ENCODE results near the gene MRC2. TPM values are rescaled to one million over a fixed set of nuclear protein-coding genes. Genes with fewer than 3 reads are reported as not detected.
A peak's percentile ranks its signal among the peaks of the same experiment; 100 is the strongest.

Gene MRC2
- total and polyA plus RNA-seq, 9 of the 15 experiments (the other 6 are each of a cell fraction or from before 2014, with no cell fraction given), result 0.28 to 11.5 (median 6.6) TPM

GRCh38 chr17:62681939-62682381, 54.5 kb downstream of the MRC2 start (continued):
- TF ChIP-seq, protein P1, sequence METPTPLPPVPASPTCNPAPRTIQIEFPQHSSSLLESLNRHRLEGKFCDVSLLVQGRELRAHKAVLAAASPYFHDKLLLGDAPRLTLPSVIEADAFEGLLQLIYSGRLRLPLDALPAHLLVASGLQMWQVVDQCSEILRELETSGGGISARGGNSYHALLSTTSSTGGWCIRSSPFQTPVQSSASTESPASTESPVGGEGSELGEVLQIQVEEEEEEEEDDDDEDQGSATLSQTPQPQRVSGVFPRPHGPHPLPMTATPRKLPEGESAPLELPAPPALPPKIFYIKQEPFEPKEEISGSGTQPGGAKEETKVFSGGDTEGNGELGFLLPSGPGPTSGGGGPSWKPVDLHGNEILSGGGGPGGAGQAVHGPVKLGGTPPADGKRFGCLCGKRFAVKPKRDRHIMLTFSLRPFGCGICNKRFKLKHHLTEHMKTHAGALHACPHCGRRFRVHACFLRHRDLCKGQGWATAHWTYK (CRISPR knock-in tag; IDR thresholded peaks at IDR 0.05), result 0 out of 2 replicates have a peak, but pooled peaks have one; percentile 11
- TF ChIP-seq, protein P2, sequence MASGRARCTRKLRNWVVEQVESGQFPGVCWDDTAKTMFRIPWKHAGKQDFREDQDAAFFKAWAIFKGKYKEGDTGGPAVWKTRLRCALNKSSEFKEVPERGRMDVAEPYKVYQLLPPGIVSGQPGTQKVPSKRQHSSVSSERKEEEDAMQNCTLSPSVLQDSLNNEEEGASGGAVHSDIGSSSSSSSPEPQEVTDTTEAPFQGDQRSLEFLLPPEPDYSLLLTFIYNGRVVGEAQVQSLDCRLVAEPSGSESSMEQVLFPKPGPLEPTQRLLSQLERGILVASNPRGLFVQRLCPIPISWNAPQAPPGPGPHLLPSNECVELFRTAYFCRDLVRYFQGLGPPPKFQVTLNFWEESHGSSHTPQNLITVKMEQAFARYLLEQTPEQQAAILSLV (tag; IDR thresholded peaks at IDR 0.05), result no peak
- TF ChIP-seq ZFP1 (CRISPR knock-in tag; IDR thresholded peaks at IDR 0.05) (no peak), BCLAF1 (IDR thresholded peaks at IDR 0.05; ENCODE audit: borderline replicate concordance in 1 of 2, control insufficient read depth in 1 of 2, low read depth in 2 of 2, low read length in 1 of 2) (no peak), RBFOX2 (IDR thresholded peaks at IDR 0.05; ENCODE audit: low read depth, low read length) (peak; percentile 52; the same call in 1 of the 2 replicates), NCOA1 (IDR thresholded peaks at IDR 0.05; ENCODE audit: low read depth) (no peak), MAZ (CRISPR knock-in tag; conservative IDR thresholded peaks at IDR 0.05 in 1 of 2, IDR thresholded peaks at IDR 0.05 in 1 of 2) (peak; percentile 4 to 8; a peak in 1 of 4 replicates), NR2C2 (CRISPR knock-in tag; IDR thresholded peaks at IDR 0.05) (no peak), NR2C2 (tag; IDR thresholded peaks at IDR 0.05) (peak; percentile 17; the same call in 1 of the 2 replicates)
- TF ChIP-seq, protein P3, sequence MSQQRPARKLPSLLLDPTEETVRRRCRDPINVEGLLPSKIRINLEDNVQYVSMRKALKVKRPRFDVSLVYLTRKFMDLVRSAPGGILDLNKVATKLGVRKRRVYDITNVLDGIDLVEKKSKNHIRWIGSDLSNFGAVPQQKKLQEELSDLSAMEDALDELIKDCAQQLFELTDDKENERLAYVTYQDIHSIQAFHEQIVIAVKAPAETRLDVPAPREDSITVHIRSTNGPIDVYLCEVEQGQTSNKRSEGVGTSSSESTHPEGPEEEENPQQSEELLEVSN (IDR thresholded peaks at IDR 0.05; ENCODE audit: borderline replicate concordance in 1 of 2, extremely low read depth in 1 of 2, insufficient read depth in 1 of 2, insufficient read length in 1 of 2, low read depth in 1 of 2, low read length in 1 of 2, poor library complexity in 1 of 2, severe bottlenecking in 1 of 2), result no peak
- TF ChIP-seq, protein P4, sequence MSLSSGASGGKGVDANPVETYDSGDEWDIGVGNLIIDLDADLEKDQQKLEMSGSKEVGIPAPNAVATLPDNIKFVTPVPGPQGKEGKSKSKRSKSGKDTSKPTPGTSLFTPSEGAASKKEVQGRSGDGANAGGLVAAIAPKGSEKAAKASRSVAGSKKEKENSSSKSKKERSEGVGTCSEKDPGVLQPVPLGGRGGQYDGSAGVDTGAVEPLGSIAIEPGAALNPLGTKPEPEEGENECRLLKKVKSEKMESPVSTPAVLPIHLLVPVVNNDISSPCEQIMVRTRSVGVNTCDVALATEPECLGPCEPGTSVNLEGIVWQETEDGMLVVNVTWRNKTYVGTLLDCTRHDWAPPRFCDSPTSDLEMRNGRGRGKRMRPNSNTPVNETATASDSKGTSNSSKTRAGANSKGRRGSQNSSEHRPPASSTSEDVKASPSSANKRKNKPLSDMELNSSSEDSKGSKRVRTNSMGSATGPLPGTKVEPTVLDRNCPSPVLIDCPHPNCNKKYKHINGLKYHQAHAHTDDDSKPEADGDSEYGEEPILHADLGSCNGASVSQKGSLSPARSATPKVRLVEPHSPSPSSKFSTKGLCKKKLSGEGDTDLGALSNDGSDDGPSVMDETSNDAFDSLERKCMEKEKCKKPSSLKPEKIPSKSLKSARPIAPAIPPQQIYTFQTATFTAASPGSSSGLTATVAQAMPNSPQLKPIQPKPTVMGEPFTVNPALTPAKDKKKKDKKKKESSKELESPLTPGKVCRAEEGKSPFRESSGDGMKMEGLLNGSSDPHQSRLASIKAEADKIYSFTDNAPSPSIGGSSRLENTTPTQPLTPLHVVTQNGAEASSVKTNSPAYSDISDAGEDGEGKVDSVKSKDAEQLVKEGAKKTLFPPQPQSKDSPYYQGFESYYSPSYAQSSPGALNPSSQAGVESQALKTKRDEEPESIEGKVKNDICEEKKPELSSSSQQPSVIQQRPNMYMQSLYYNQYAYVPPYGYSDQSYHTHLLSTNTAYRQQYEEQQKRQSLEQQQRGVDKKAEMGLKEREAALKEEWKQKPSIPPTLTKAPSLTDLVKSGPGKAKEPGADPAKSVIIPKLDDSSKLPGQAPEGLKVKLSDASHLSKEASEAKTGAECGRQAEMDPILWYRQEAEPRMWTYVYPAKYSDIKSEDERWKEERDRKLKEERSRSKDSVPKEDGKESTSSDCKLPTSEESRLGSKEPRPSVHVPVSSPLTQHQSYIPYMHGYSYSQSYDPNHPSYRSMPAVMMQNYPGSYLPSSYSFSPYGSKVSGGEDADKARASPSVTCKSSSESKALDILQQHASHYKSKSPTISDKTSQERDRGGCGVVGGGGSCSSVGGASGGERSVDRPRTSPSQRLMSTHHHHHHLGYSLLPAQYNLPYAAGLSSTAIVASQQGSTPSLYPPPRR (CRISPR knock-in tag; IDR thresholded peaks at IDR 0.05; ENCODE audit: borderline replicate concordance), result no peak; the same call in 1 of the 2 replicates
- TF ChIP-seq, protein P5, sequence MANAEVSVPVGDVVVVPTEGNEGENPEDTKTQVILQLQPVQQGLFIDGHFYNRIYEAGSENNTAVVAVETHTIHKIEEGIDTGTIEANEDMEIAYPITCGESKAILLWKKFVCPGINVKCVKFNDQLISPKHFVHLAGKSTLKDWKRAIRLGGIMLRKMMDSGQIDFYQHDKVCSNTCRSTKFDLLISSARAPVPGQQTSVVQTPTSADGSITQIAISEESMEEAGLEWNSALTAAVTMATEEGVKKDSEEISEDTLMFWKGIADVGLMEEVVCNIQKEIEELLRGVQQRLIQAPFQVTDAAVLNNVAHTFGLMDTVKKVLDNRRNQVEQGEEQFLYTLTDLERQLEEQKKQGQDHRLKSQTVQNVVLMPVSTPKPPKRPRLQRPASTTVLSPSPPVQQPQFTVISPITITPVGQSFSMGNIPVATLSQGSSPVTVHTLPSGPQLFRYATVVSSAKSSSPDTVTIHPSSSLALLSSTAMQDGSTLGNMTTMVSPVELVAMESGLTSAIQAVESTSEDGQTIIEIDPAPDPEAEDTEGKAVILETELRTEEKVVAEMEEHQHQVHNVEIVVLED (CRISPR knock-in tag; IDR thresholded peaks at IDR 0.05), result no peak

Data from K562 (cell line).